GM23338 (cell line): ENCODE measurements around the gene F13A1. TPM values are rescaled to one million over a fixed set of nuclear protein-coding genes. Genes with fewer than 3 reads are reported as not detected.

ENCODE experiments used
- ATAC-seq: fragments of 200-7000 bp; cut with Tn5 transposase; 3 replicates; pipeline ENCODE4 v1.9.1; 2020
- DNase-seq: peaks from one replicate; pipeline ENCODE4 v3.0.0-alpha.2; 2015; ENCODE audit warnings: low spot score
- H2AFZ ChIP-seq: fragments of 200-600 bp; sonication (generic); 2 replicates; pipeline ENCODE4 v1.8.0; 2016; ENCODE audit warnings: antibody characterized with exemption, mild to moderate bottlenecking, moderate library complexity
- H3F3A ChIP-seq: fragments of 200-600 bp; sonication (generic); replicated peaks from 2 replicates; pipeline ENCODE4 v1.8.0; 2017; ENCODE audit warnings: antibody characterized with exemption, mixed run types, low read depth
- H3K27ac ChIP-seq: fragments of 200-600 bp; sonication (generic); 2 replicates; pipeline ENCODE4 v1.6.1; 2016; ENCODE audit warnings: low read depth
- H3K27me3 ChIP-seq: fragments of 200-600 bp; sonication (generic); 2 replicates; pipeline ENCODE4 v1.8.0; 2016; ENCODE audit warnings: mild to moderate bottlenecking, mixed run types, moderate library complexity; ENCODE audit not compliant: insufficient read depth
- H3K36me3 ChIP-seq: fragments of 200-600 bp; sonication (generic); 2 replicates; pipeline ENCODE4 v1.8.0; 2016; ENCODE audit warnings: mild to moderate bottlenecking; ENCODE audit not compliant: insufficient read depth
- H3K4me1 ChIP-seq: fragments of 200-600 bp; sonication (generic); 2 replicates; pipeline ENCODE4 v1.8.0; 2016; ENCODE audit warnings: mild to moderate bottlenecking, moderate library complexity; ENCODE audit not compliant: insufficient read depth
- H3K4me2 ChIP-seq: fragments of 200-600 bp; sonication (generic); 2 replicates; pipeline ENCODE4 v1.7.1; 2017; ENCODE audit warnings: mixed run types
- H3K4me3 ChIP-seq: fragments of 200-600 bp; sonication (generic); 2 replicates; pipeline ENCODE4 v1.6.1; 2016; ENCODE audit warnings: mixed run types
- H3K79me2 ChIP-seq: fragments of 200-600 bp; sonication (generic); replicated peaks from 2 replicates; pipeline ENCODE4 v1.8.0; 2017; ENCODE audit warnings: mild to moderate bottlenecking; ENCODE audit not compliant: insufficient read depth
- H3K9me2 ChIP-seq: fragments of 200-600 bp; sonication (generic); 2 replicates; pipeline ENCODE4 v1.8.0; 2017; ENCODE audit not compliant: insufficient read depth
- H4K20me1 ChIP-seq: fragments of 200-600 bp; sonication (generic); replicated peaks from 2 replicates; pipeline ENCODE4 v1.8.0; 2017; ENCODE audit warnings: mild to moderate bottlenecking; ENCODE audit not compliant: insufficient read depth
- H3K27ac Mint-ChIP-seq: 2 replicates; pipeline ENCODE4 v1.8.0; 2020; ENCODE audit warnings: inconsistent platforms, mild to moderate bottlenecking, moderate library complexity, mixed read lengths
- H3K27me3 Mint-ChIP-seq: 3 replicates; pipeline ENCODE4 v1.8.0; 2022; ENCODE audit warnings: low read depth, mild to moderate bottlenecking, moderate library complexity, mixed read lengths, inconsistent platforms; ENCODE audit not compliant: insufficient read depth, poor library complexity
- H3K36me3 Mint-ChIP-seq: 3 replicates; pipeline ENCODE4 v1.8.0; 2021; ENCODE audit warnings: low read depth, mild to moderate bottlenecking, inconsistent platforms, moderate library complexity, mixed read lengths
- H3K4me1 Mint-ChIP-seq: 3 replicates; pipeline ENCODE4 v1.8.0; 2020; ENCODE audit warnings: mild to moderate bottlenecking, inconsistent platforms, mixed read lengths
- H3K4me3 Mint-ChIP-seq: 3 replicates; pipeline ENCODE4 v1.8.0; 2021; ENCODE audit warnings: moderate library complexity, mild to moderate bottlenecking, inconsistent platforms, mixed read lengths
- H3K9me3 Mint-ChIP-seq: 3 replicates; pipeline ENCODE4 v1.8.0; 2020; ENCODE audit warnings: moderate library complexity, mild to moderate bottlenecking, inconsistent platforms, mixed read lengths
- CREB1 ChIP-seq: fragments of 250-450 bp; sonication (Bioruptor Pico); IDR thresholded peaks from 2 replicates; pipeline ENCODE4 v1.5.0; 2020; ENCODE audit warnings: low read depth, mild to moderate bottlenecking, moderate library complexity
- EZH2 ChIP-seq: fragments of 200-600 bp; sonication (generic); IDR thresholded peaks from one replicate; pipeline ENCODE4 v1.8.0; 2017; ENCODE audit warnings: antibody characterized with exemption, mild to moderate bottlenecking, low read depth; ENCODE audit not compliant: unreplicated experiment
- EZH2phosphoT487 ChIP-seq: fragments of 200-600 bp; sonication (generic); IDR thresholded peaks from one replicate; pipeline ENCODE4 v1.8.1; 2018; ENCODE audit warnings: antibody characterized with exemption; ENCODE audit not compliant: unreplicated experiment
- JUNB ChIP-seq: IDR thresholded peaks from one replicate; pipeline ENCODE4 v1.6.1; 2016; ENCODE audit warnings: antibody characterized with exemption; ENCODE audit not compliant: unreplicated experiment
- NANOG ChIP-seq: IDR thresholded peaks from 2 replicates; pipeline ENCODE4 v1.6.1; 2016; ENCODE audit warnings: antibody characterized with exemption, borderline replicate concordance
- POLR2AphosphoS5 ChIP-seq: IDR thresholded peaks from 2 replicates; pipeline ENCODE4 v1.6.1; 2016; ENCODE audit warnings: antibody characterized with exemption, low read depth
- STAT1 ChIP-seq: IDR thresholded peaks from one replicate; pipeline ENCODE4 v1.6.1; 2016; ENCODE audit warnings: antibody characterized with exemption; ENCODE audit not compliant: unreplicated experiment
- ZNF114 ChIP-seq: fragments of 250-450 bp; sonication (Bioruptor Pico); IDR thresholded peaks from 2 replicates; pipeline ENCODE4 v1.5.0; 2020; ENCODE audit warnings: mild to moderate bottlenecking, moderate library complexity
- ZNF331 ChIP-seq: fragments of 250-450 bp; sonication (Bioruptor Pico); IDR thresholded peaks from 2 replicates; pipeline ENCODE4 v1.5.0; 2020; ENCODE audit warnings: low read depth, mild to moderate bottlenecking, moderate library complexity
- polyA plus RNA-seq: library from polyadenylated mRNA; unstranded; fragments of >200 nt; fragmentation: Nextera tagmentation; extraction: Ambion mirVana; gene quantifications from 2 replicates; pipeline ENCODE4 v1.2.1, GENCODE V29; 2016
- total RNA-seq: library from RNA; depleted of rRNA; stranded (reverse); fragments of >200 nt; shearing (Covaris generic); gene quantifications from 2 replicates; pipeline ENCODE4 v1.2.3, GENCODE V29; 2014
- TF ChIP-seq, protein P1 (sequence below), 2 experiments: fragments of 200-600 bp in 1 of 2; sonication (generic) in 1 of 2; conservative IDR thresholded peaks; 2 replicates each; pipeline versions ENCODE4 v1.5.1 to v1.6.1; 2016 to 2017; ENCODE audit warnings: antibody characterized with exemption in 2 of 2, low read depth in 2 of 2, mild to moderate bottlenecking in 2 of 2, moderate library complexity in 1 of 2
- TF ChIP-seq, protein P2 (sequence below): IDR thresholded peaks from one replicate; pipeline ENCODE4 v1.6.1; 2018; ENCODE audit warnings: antibody characterized with exemption; ENCODE audit not compliant: unreplicated experiment
- TF ChIP-seq, protein P3 (sequence below): fragments of 250-450 bp; sonication (Bioruptor Pico); IDR thresholded peaks from 2 replicates; pipeline ENCODE4 v1.5.0; 2020; ENCODE audit warnings: mild to moderate bottlenecking, moderate library complexity
- TF ChIP-seq, protein P4 (sequence below): IDR thresholded peaks from 2 replicates; pipeline ENCODE4 v1.6.1; 2016; ENCODE audit warnings: antibody characterized with exemption

The F13A1 gene
- total and polyA plus RNA-seq, 2 experiments from 2014 or later, result 0.31 to 0.32 TPM

DNA sequence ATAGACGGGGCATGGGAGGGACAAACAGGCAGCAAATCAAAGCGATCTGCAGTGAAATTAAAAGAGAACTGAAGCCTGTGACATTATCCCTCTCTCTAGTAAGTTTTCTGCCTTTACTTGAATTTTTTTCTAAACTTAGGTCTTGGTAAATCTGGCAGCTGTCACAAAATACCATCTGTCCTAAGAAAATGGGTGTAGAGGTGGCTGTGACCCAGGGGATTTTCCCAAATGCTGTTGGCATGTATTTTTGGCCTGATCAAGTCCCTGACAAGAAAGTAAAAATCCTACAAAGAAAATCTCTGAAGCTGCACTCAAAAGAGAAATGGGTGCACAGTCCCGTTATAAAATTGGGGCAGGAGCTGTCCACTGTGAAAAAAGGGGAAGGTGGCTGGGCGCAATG, 30.2 kb upstream of the F13A1 start:
- no peaks in the 10 kb centered on the region for H3K27me3 ChIP-seq
- no peak overlapping the region for H3K27ac ChIP-seq
- ATAC-seq (no peak), DNase-seq (no peak)
- H4K20me1 ChIP-seq, result no peaks in the 10 kb centered on the region
- no peaks in the 10 kb centered on the region for H3K79me2 ChIP-seq
- no peak overlapping the region for H2AFZ ChIP-seq
- Mint-ChIP-seq H3K4me3 (no peak overlapping the region), H3K27ac (no peak overlapping the region), H3K36me3 (no peaks in the 10 kb centered on the region), H3K9me3 (no peaks in the 10 kb centered on the region; the same call in 2 of the 3 replicates), H3K4me1 (no peaks in the 10 kb centered on the region), H3K27me3 (no peaks in the 10 kb centered on the region)
- H3K9me2 ChIP-seq, result no peaks in the 10 kb centered on the region
- TF ChIP-seq EZH2phosphoT487 (no peak), JUNB (no peak), STAT1 (no peak), ZNF114 (CRISPR knock-in tag) (no peak), EZH2 (no peak), CREB1 (CRISPR knock-in tag) (no peak), ZNF331 (no peak), NANOG (no peak), POLR2AphosphoS5 (no peak)
- TF ChIP-seq, protein P1, sequence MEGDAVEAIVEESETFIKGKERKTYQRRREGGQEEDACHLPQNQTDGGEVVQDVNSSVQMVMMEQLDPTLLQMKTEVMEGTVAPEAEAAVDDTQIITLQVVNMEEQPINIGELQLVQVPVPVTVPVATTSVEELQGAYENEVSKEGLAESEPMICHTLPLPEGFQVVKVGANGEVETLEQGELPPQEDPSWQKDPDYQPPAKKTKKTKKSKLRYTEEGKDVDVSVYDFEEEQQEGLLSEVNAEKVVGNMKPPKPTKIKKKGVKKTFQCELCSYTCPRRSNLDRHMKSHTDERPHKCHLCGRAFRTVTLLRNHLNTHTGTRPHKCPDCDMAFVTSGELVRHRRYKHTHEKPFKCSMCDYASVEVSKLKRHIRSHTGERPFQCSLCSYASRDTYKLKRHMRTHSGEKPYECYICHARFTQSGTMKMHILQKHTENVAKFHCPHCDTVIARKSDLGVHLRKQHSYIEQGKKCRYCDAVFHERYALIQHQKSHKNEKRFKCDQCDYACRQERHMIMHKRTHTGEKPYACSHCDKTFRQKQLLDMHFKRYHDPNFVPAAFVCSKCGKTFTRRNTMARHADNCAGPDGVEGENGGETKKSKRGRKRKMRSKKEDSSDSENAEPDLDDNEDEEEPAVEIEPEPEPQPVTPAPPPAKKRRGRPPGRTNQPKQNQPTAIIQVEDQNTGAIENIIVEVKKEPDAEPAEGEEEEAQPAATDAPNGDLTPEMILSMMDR (conservative IDR thresholded peaks at IDR 0.05; ENCODE audit: low read depth in 2 of 2), result no peak
- TF ChIP-seq, protein P2, sequence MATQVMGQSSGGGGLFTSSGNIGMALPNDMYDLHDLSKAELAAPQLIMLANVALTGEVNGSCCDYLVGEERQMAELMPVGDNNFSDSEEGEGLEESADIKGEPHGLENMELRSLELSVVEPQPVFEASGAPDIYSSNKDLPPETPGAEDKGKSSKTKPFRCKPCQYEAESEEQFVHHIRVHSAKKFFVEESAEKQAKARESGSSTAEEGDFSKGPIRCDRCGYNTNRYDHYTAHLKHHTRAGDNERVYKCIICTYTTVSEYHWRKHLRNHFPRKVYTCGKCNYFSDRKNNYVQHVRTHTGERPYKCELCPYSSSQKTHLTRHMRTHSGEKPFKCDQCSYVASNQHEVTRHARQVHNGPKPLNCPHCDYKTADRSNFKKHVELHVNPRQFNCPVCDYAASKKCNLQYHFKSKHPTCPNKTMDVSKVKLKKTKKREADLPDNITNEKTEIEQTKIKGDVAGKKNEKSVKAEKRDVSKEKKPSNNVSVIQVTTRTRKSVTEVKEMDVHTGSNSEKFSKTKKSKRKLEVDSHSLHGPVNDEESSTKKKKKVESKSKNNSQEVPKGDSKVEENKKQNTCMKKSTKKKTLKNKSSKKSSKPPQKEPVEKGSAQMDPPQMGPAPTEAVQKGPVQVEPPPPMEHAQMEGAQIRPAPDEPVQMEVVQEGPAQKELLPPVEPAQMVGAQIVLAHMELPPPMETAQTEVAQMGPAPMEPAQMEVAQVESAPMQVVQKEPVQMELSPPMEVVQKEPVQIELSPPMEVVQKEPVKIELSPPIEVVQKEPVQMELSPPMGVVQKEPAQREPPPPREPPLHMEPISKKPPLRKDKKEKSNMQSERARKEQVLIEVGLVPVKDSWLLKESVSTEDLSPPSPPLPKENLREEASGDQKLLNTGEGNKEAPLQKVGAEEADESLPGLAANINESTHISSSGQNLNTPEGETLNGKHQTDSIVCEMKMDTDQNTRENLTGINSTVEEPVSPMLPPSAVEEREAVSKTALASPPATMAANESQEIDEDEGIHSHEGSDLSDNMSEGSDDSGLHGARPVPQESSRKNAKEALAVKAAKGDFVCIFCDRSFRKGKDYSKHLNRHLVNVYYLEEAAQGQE, result no peak
- TF ChIP-seq, protein P3, sequence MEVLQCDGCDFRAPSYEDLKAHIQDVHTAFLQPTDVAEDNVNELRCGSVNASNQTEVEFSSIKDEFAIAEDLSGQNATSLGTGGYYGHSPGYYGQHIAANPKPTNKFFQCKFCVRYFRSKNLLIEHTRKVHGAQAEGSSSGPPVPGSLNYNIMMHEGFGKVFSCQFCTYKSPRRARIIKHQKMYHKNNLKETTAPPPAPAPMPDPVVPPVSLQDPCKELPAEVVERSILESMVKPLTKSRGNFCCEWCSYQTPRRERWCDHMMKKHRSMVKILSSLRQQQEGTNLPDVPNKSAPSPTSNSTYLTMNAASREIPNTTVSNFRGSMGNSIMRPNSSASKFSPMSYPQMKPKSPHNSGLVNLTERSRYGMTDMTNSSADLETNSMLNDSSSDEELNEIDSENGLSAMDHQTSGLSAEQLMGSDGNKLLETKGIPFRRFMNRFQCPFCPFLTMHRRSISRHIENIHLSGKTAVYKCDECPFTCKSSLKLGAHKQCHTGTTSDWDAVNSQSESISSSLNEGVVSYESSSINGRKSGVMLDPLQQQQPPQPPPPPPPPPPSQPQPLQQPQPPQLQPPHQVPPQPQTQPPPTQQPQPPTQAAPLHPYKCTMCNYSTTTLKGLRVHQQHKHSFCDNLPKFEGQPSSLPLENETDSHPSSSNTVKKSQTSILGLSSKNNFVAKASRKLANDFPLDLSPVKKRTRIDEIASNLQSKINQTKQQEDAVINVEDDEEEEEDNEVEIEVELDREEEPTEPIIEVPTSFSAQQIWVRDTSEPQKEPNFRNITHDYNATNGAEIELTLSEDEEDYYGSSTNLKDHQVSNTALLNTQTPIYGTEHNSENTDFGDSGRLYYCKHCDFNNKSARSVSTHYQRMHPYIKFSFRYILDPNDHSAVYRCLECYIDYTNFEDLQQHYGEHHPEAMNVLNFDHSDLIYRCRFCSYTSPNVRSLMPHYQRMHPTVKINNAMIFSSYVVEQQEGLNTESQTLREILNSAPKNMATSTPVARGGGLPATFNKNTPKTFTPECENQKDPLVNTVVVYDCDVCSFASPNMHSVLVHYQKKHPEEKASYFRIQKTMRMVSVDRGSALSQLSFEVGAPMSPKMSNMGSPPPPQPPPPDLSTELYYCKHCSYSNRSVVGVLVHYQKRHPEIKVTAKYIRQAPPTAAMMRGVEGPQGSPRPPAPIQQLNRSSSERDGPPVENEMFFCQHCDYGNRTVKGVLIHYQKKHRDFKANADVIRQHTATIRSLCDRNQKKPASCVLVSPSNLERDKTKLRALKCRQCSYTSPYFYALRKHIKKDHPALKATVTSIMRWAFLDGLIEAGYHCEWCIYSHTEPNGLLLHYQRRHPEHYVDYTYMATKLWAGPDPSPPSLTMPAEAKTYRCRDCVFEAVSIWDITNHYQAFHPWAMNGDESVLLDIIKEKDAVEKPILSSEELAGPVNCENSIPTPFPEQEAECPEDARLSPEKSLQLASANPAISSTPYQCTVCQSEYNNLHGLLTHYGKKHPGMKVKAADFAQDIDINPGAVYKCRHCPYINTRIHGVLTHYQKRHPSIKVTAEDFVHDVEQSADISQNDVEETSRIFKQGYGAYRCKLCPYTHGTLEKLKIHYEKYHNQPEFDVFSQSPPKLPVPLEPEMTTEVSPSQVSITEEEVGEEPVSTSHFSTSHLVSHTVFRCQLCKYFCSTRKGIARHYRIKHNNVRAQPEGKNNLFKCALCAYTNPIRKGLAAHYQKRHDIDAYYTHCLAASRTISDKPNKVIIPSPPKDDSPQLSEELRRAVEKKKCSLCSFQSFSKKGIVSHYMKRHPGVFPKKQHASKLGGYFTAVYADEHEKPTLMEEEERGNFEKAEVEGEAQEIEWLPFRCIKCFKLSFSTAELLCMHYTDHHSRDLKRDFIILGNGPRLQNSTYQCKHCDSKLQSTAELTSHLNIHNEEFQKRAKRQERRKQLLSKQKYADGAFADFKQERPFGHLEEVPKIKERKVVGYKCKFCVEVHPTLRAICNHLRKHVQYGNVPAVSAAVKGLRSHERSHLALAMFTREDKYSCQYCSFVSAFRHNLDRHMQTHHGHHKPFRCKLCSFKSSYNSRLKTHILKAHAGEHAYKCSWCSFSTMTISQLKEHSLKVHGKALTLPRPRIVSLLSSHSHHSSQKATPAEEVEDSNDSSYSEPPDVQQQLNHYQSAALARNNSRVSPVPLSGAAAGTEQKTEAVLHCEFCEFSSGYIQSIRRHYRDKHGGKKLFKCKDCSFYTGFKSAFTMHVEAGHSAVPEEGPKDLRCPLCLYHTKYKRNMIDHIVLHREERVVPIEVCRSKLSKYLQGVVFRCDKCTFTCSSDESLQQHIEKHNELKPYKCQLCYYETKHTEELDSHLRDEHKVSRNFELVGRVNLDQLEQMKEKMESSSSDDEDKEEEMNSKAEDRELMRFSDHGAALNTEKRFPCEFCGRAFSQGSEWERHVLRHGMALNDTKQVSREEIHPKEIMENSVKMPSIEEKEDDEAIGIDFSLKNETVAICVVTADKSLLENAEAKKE, result no peak
- TF ChIP-seq, protein P4, sequence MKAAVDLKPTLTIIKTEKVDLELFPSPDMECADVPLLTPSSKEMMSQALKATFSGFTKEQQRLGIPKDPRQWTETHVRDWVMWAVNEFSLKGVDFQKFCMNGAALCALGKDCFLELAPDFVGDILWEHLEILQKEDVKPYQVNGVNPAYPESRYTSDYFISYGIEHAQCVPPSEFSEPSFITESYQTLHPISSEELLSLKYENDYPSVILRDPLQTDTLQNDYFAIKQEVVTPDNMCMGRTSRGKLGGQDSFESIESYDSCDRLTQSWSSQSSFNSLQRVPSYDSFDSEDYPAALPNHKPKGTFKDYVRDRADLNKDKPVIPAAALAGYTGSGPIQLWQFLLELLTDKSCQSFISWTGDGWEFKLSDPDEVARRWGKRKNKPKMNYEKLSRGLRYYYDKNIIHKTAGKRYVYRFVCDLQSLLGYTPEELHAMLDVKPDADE, result no peak
- no peak overlapping the region for H3K4me3 ChIP-seq
- H3K4me2 ChIP-seq, result no peak overlapping the region
- no peaks in the 10 kb centered on the region for H3F3A ChIP-seq
- H3K36me3 ChIP-seq, result no peaks in the 10 kb centered on the region
- H3K4me1 ChIP-seq, result no peaks in the 10 kb centered on the region
